Measurements from ENCODE around the gene IDS. TPM values are rescaled to one million over a fixed set of nuclear protein-coding genes. Genes with fewer than 3 reads are reported as not detected.
A peak's percentile ranks its signal among the peaks of the same experiment; 100 is the strongest.
"Not testable (repeated sequence)": the region's sequence is repeated elsewhere in the genome, so short reads cannot be mapped to it uniquely, and the experiment has no call there.

The IDS gene
- total RNA-seq, 1 donor from 2014 or later: 25.3 TPM

DNA sequence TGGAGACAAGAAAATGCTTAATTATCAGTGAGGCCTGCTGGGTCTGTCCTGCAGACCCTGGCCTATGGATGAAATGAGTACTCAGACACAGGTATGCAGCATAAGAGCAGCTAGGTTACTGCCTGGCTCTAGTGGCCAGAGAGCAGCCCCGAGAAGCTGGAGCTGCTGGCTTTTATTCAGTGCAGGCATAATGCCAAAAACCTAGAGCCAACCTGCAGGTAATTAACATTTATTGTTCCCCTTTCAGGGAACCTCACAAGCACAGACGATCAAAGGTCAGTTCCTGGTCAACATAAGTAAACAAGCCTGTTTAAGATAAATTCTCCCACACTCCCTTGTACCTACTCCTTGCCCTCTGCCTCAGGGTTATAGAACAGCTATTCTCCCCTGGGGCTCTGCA is 13.3 kb downstream of the IDS start:
- TF ChIP-seq, protein P1, sequence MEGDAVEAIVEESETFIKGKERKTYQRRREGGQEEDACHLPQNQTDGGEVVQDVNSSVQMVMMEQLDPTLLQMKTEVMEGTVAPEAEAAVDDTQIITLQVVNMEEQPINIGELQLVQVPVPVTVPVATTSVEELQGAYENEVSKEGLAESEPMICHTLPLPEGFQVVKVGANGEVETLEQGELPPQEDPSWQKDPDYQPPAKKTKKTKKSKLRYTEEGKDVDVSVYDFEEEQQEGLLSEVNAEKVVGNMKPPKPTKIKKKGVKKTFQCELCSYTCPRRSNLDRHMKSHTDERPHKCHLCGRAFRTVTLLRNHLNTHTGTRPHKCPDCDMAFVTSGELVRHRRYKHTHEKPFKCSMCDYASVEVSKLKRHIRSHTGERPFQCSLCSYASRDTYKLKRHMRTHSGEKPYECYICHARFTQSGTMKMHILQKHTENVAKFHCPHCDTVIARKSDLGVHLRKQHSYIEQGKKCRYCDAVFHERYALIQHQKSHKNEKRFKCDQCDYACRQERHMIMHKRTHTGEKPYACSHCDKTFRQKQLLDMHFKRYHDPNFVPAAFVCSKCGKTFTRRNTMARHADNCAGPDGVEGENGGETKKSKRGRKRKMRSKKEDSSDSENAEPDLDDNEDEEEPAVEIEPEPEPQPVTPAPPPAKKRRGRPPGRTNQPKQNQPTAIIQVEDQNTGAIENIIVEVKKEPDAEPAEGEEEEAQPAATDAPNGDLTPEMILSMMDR (conservative IDR thresholded peaks at IDR 0.05): no peak
- Mint-ChIP-seq H3K36me3 (ENCODE audit: low read depth) (peaks cover 15% of the 10 kb centered on the region), H3K9me3 (peaks cover 2% of the 10 kb centered on the region), H3K4me3 (no peak overlapping the region), H3K4me1 (no peaks in the 10 kb centered on the region), H3K27me3 (ENCODE audit: low read depth) (no peaks in the 10 kb centered on the region), H3K27ac (ENCODE audit: unreplicated experiment) (no peak overlapping the region)
- no peak for DNase-seq (ENCODE audit: low read depth, low spot score)

DNA sequence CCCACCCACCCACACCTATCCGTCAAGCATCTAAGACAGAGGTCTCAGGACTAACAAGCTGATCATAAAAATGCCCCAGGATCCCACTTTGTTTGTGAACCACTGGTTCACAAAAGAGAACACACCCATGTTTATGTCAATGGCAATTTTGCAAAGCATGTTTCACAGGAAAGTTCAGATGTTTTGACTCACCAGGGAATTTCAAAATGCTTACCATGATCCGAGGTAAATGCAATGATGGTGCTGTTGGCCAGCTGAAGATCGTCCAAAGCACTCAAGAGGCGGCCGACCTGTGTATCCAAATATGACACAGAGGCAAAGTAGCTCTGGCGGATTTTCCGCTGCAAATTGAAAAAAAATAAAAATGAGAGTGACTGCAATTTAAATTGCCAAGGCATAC is 15.0 kb downstream of the IDS start:
- TF ChIP-seq, protein P1 (conservative IDR thresholded peaks at IDR 0.05): no peak
- Mint-ChIP-seq H3K9me3 (peaks cover 2% of the 10 kb centered on the region), H3K27ac (ENCODE audit: unreplicated experiment) (no peak overlapping the region), H3K27me3 (ENCODE audit: low read depth) (no peaks in the 10 kb centered on the region), H3K36me3 (ENCODE audit: low read depth) (peaks cover 29% of the 10 kb centered on the region), H3K4me3 (no peak overlapping the region), H3K4me1 (no peaks in the 10 kb centered on the region)
- DNase-seq (ENCODE audit: low read depth, low spot score): no peak

DNA sequence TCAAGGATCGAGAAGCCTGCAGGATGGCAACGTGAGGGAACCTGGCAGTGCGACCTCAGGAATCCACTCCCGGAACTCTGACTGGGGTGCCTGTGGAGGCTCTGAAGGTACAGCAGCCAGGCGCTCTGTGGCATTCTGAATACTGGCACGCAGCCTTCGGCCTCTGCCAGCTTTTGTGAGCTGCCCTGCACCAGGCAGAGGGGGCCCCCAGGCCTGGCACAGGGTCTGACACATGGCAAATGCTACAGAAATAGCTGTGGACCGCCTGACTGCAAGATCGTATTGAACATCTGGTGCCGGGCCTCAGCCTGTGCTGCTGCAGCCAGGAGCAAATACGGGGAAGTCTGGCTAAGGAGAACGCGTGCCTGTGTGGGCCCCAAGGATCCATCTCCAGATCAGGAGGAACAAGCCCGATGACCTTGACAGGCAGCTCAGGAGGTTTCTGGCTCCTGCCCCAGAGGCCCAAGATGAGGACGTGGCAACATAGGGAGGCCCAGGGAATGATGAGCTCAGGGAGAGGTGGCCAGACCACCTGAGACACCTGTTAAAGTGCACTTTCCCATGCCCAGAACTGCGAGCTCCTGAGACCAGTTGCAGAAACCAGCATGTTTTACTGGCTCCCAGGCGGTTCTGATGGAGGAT is 16.6 kb downstream of the IDS start:
- DNase-seq (ENCODE audit: low read depth, low spot score); H3K4me1 Mint-ChIP-seq; H3K27ac Mint-ChIP-seq (ENCODE audit: unreplicated experiment); H3K9me3 Mint-ChIP-seq; H3K27me3 Mint-ChIP-seq (ENCODE audit: low read depth); H3K4me3 Mint-ChIP-seq: not testable (repeated sequence)
- peaks cover 33% of the 10 kb centered on the region for H3K36me3 Mint-ChIP-seq (ENCODE audit: low read depth)

DNA sequence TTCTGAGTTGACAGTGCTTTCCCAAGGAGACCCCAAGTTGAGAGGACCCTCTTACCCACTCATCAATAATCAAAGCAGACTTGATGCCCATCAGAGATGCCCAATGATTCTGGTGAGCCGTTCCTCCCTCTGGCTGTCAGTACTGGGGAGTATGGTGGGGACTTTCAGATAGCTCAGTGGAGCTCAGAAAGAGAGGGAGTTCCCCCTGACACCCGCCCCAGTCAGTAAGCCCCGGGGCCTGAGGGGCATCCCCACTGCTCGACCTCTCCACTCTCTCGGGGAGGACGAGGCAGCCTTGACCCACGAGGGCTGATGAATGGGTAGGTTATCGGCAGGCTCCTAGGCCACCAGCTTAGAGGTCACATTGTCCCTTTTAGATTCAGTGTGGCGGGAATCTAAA is 17.1 kb downstream of the IDS start:
- H3K27me3 Mint-ChIP-seq (ENCODE audit: low read depth); H3K4me1 Mint-ChIP-seq; H3K9me3 Mint-ChIP-seq; DNase-seq (ENCODE audit: low read depth, low spot score); H3K27ac Mint-ChIP-seq (ENCODE audit: unreplicated experiment); H3K4me3 Mint-ChIP-seq: not testable (repeated sequence)
- peaks cover 34% of the 10 kb centered on the region for H3K36me3 Mint-ChIP-seq (ENCODE audit: low read depth)

DNA sequence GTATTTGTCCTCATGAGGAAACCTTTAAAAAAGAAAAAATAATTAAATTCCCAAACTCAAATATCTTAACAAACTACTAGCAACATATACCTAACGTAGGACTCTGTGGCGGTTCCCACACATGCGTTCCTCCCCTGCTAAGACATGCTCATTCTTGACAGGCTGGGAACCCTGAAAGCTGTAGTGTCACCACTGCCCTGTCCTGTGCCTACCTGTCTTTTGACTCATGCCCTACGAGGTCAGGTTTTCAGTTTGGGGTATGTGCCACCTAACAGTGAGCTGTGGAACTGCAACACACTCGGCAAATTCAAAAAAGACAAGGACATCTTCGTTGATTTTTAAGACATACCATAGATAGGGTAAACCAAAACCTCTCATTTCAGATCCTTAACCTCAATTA is 17.8 kb downstream of the IDS start:
- H3K36me3 Mint-ChIP-seq (ENCODE audit: low read depth): peaks cover 34% of the 10 kb centered on the region
- peaks cover 2% of the 10 kb centered on the region for H3K9me3 Mint-ChIP-seq
- no peaks in the 10 kb centered on the region for H3K27me3 Mint-ChIP-seq (ENCODE audit: low read depth)
- TF ChIP-seq, protein P1 (conservative IDR thresholded peaks at IDR 0.05): peak; percentile 32
- H3K27ac Mint-ChIP-seq (ENCODE audit: unreplicated experiment): no peak overlapping the region
- no peaks in the 10 kb centered on the region for H3K4me1 Mint-ChIP-seq
- no peak for DNase-seq (ENCODE audit: low read depth, low spot score)
- no peak overlapping the region for H3K4me3 Mint-ChIP-seq

DNA sequence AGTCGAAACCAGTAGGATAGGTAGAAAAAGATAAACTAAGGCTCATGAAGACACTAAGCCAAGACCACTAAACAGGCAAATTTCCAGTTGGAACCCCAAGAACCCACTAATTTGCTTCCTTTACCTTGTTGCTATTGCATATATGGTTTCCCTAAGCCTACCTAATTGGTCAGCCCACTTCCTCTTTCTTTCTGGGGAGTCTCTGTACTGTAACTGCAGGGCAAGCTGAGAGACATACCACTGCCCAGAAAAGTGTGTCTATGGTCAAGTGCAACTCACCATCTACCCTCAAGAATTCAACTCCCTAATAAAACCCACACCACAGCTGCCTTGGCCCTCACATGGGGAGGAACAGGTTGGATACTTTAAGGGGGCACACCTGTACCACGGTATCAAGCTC is 28.6 kb downstream of the IDS start:
- Mint-ChIP-seq H3K36me3 (ENCODE audit: low read depth) (peaks cover 25% of the 10 kb centered on the region), H3K9me3 (peaks cover 4% of the 10 kb centered on the region), H3K4me1 (peaks cover 7% of the 10 kb centered on the region), H3K4me3 (no peak overlapping the region), H3K27me3 (ENCODE audit: low read depth) (no peaks in the 10 kb centered on the region), H3K27ac (ENCODE audit: unreplicated experiment) (no peak overlapping the region)
- no peak for DNase-seq (ENCODE audit: low read depth, low spot score)
- TF ChIP-seq, protein P1 (conservative IDR thresholded peaks at IDR 0.05): no peak

Measured in neural crest cell (in vitro differentiated cells).